HTR-8/SVneo (cell line): ENCODE measurements around the gene MAMLD1.

Experiments used
- DNase-seq: peaks from one replicate; pipeline ENCODE4 v3.0.0; 2011; ENCODE audit warnings: low spot score, mixed read lengths; ENCODE audit not compliant: insufficient read length
- FAIRE-seq: peaks from 2 replicates; lab custom pipeline; 2011; peaks lifted over from hg19 to GRCh38; lab: Jason Lieb, UNC

MAMLD1 gene

GRCh38 chrX:150348365-150348764 is 14.8 kb upstream of the MAMLD1 start:
- no peak for DNase-seq
- FAIRE-seq = no peak

DNA sequence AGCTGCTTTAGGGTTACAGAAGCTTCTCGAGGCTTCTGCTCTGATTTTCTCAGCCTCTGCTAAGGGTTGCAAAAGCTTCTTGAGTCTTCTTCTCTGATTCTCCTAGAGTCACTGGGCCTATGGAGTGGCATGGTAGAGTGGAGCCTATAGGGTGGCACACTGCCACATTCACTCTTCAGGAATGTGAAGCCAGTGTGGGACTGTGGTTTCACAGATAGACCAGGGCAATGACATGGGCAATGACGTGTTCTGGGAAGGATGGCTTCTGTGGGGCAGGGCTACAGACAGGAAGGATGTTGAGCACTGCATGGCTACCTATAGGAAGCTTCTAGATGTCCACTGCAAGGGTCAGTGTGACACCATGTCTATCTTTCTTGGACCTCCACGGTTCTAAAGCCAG is 11.0 kb upstream of the MAMLD1 start:
- FAIRE-seq = no peak
- no peak for DNase-seq

DNA sequence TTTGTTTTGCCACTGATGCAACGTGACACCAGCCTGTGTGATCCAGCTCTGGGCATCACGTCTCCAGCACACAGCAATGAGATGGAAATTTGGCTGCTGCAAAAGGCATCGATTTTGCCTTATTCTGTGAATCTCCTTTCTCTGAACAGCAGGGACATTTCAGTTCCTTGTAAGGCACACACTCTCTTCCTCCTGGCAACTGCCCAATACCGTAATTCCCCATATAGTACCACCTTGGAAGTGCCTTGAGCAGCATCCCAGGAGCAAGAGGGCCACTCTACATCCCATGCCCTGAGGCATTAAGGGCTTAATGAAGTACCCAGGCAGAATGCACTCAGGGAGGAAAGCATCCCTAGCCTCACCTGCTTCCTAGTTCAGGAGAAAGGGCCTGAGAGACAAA is 10.5 kb upstream of the MAMLD1 start:
- DNase-seq (no peak), FAIRE-seq (no peak)

GRCh38 chrX:150355913-150356312 is 7.2 kb upstream of the MAMLD1 start:
- no peak for FAIRE-seq
- no peak for DNase-seq

DNA sequence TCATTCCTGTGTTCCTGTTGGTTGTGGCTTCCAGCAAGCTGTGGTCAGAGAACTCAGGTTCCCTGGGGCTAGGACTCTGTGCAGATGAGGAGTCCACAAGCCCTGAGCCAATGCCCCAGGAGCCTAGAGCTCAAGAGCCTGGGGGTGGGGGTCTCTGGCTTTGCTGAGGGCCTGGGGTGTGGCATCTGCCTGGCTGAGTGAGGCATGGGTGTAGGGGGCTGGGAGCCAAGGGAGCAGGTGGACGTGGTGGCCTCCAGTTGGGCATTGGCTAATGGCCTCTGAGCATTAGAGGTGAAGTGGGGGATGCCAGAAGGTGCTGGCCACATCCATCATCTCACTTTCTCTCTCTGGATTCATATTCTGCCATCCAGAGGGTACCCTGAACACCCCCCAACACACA is 5.3 kb upstream of the MAMLD1 start:
- no peak for DNase-seq
- FAIRE-seq = no peak

DNA sequence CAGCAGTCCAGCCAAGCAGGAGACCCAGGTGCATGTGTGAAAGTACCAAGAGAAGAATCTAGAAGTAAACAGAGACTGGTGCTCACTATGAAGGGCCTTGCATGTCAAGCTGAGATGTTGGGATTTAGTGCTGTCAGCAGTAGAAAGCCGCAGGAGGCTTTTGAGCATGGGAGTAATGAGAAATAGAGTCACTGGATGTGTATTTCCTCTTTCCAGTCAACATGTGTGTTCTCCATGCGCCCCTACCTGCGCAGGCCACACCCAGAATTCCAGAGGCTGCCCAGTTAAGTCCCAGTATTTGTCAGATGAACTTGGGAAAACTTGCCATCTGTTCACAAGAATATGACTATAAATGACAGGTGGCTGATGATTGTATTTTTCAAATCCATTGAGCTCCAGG is 4.5 kb upstream of the MAMLD1 start:
- no peak for FAIRE-seq
- DNase-seq = no peak

DNA sequence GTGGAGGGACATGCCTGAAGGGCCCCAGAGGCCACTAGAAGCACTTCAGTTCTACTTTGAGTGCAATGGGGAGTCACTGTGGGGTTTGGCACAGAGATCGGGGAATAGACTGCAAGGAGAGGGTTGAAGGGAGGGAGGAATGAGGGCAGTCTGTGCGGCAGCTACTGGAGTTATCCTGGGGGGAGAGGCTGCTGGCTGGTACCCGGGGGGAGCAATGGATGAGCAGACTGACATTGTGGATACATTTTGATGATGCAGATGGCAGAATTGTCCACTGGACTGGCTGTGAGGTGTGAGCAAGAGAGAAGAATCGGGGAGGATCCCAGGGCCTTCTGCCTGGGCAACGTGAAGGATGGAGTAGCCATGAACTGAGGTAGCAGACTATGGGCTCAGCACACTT is 2.8 kb upstream of the MAMLD1 start:
- FAIRE-seq = no peak
- no peak for DNase-seq

- FAIRE-seq (no peak), DNase-seq (no peak)
These were observed 1.9 kb upstream of the MAMLD1 start for GRCh38 chrX:150361070-150361776.

DNA sequence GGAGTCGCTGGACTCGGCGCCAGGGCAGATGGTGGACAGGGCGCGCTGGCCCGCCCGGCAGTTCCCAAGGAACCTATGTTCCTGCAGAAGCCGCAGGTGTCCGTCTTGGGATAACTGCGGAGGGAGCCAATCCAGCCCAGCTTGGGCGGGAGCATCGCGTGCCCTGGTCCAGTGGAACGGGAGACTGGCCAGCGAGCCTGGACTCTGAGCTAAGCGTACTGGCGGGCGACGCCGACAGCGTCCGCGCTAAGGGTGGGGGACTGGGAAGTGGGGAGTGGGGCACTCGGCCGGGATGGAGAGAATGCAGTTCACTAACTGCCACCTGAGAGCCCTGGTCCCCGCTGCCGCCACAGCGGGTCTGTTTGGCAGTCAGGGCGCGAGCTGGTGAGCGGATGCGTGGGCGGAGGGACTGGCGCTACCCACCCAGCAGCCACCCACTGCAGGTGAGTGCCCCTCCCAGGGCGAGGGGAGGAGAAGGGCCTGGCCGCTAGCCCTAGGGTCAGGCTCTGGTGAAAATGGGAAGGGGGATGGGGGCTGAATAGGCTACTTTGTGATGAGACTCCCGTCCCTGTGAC is 1.3 kb upstream of the MAMLD1 start:
- FAIRE-seq (no peak), DNase-seq (no peak)

- FAIRE-seq = no peak
- no peak for DNase-seq
These were observed 637 bp downstream of the MAMLD1 start for GRCh38 chrX:150363561-150364346.

- DNase-seq = no peak
- FAIRE-seq = no peak
These were observed 1.4 kb downstream of the MAMLD1 start for GRCh38 chrX:150364347-150365050.

DNA sequence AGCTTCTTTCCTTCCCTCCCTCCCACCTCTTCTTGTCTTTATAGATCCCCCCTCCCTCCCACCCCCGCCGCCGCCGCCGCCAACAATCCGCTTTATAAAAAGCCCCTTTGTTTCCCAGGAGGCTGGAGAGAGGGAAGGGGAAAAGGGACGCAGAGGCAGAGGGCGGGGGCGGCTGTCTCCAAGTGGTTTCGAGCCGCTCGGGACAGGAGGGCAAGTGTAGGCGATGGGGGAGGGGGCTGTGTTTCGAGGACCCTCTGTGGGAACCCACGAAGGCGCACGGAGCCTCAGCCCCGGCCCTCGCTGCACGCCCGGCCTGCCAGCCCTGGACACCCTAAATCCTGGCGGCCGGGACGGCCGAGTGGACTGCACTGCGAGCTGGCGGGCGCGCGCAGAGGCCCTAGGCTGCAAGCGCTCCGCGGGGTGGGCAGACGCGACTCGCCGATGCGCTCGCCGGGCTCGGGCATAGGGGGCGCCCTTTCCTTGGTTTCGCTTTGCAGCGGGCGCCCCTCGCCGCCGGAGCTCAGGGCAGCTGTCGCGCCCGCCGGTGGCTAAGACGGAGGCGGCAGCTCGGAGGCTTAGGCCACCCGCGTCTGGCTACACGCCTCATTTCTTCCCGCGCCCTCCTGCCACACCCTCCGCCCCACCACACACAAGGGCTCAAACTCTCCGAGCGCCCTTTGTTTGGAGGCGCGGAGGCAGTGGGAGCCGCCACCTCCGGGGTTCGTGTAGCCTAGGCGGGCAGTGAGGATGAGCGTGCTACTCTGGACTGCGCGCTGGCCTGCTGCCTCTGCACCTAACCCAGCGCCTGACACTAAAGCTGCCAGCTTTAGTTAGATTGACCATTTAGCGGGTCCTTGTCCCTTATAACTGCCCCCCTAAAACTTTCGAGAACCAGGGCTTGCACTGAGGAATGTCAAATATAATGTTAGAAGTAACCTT is 2.2 kb downstream of the MAMLD1 start:
- FAIRE-seq = no peak

GRCh38 chrX:150365990-150366911 is 3.1 kb downstream of the MAMLD1 start:
- DNase-seq (no peak), FAIRE-seq (no peak)

More for the DNA sequence above, 2.2 kb downstream of the MAMLD1 start:
- no peak for DNase-seq

GRCh38 chrX:150366951-150367545 is 3.9 kb downstream of the MAMLD1 start:
- FAIRE-seq = no peak
- DNase-seq = no peak

DNA sequence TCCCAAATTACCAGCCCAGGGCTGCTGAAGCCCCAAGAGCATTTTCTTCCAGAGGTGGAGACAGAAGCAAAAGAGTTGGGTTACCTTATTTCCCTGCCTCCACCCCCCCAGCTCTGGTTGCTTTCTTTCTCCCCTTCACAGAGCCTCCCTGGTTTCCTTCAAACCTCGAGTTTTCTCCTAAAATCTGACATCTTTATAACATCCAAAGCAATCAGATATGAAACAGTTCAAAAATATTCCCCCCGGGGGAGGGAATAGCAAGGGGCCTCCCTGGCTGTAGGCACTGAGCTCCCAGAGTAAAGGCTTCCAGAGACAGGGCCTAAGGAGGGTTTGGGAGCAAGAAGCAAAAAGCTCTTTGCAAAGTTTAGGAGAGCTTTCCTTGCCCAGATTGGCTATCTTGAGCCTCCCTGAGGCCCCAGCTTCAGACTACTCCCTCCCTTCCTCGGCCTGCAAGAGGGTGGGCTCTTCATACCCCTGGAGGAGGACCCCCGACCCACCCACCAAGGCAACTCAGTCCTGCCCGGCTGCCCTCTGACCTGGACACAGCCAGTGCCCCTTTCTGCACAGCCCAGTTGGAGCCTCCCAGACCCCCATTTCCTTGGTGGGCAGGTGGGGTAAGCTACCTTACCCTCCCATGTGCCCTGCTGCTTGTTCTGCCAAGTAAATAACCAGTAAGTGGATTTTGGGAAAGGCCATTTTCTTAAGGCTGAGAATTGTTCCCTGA is 7.6 kb downstream of the MAMLD1 start:
- DNase-seq = no peak
- no peak for FAIRE-seq

- no peak for DNase-seq
- no peak for FAIRE-seq
These were observed 8.8 kb downstream of the MAMLD1 start for GRCh38 chrX:150371877-150372276.

- FAIRE-seq (no peak), DNase-seq (no peak)
These were observed 9.2 kb downstream of the MAMLD1 start for GRCh38 chrX:150372280-150372679.

DNA sequence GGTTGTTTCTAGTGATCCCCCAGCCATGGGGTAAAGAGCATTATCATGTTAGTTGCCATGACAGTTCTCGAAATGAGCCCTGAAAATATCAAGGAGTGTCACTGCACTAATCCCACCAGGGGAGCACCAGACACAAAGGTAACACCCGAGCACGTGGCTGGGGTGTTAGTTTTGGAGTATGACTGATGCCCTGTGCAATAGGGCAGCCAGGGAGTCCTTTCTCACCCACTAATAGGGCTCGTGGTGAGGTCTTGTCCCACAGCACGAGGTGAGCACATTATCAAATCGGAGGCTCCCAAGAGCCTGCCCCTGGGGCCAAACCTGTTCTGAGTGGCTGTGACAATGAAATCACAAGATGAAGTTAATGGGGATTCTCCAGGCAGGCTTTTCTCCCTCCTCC is 9.6 kb downstream of the MAMLD1 start:
- no peak for FAIRE-seq
- DNase-seq = no peak
